Upper lobe of left lung (tissue), 6 donors: ENCODE measurements around the gene ANKRD13B. TPM values are rescaled to one million over a fixed set of nuclear protein-coding genes. Genes with fewer than 3 reads are reported as not detected.

Source experiments
- ATAC-seq, 2 donors: fragments of 200-7000 bp; cut with Tn5 transposase; one replicate each; pipeline ENCODE4 v1.9.1; 2022; ENCODE audit warnings: mild to moderate bottlenecking in 2 of 2, moderate library complexity in 2 of 2; ENCODE audit not compliant: low FRiP score in 2 of 2
- DNase-seq, 2 donors: peaks; one replicate each; pipeline ENCODE4 v3.0.0-alpha.2; 2019 to 2020
- H3K27ac ChIP-seq, 4 donors: fragments of 200-600 bp; sonication (generic); one replicate each; pipeline ENCODE4 v1.5.1; 2016 to 2019
- H3K27me3 ChIP-seq, 4 donors: fragments of 200-600 bp; sonication (generic); one replicate each; pipeline ENCODE4 v1.5.1; 2017 to 2019
- H3K36me3 ChIP-seq, 4 donors: fragments of 200-600 bp; sonication (generic); one replicate each; pipeline ENCODE4 v1.5.1; 2016 to 2019
- H3K4me1 ChIP-seq, 4 donors: fragments of 200-600 bp; sonication (generic); one replicate each; pipeline ENCODE4 v1.5.1; 2018 to 2019
- H3K4me3 ChIP-seq, 4 donors: fragments of 200-600 bp; sonication (generic); one replicate each; pipeline ENCODE4 v1.5.1; 2017 to 2019; ENCODE audit warnings: mild to moderate bottlenecking in 2 of 4, moderate library complexity in 1 of 4
- H3K9me3 ChIP-seq, 4 donors: fragments of 200-600 bp; sonication (generic); one replicate each; pipeline ENCODE4 v1.5.1; 2018 to 2019
- EP300 ChIP-seq, 4 donors: sonication (generic); formaldehyde crosslinking; IDR thresholded peaks; one replicate each; pipeline ENCODE4 v1.5.1; 2017; ENCODE audit warnings: antibody characterized with exemption in 4 of 4, control low read depth in 2 of 4
- POLR2A ChIP-seq, 4 donors: fragments of 450-650 bp; IDR thresholded peaks; one replicate each; pipeline ENCODE4 v1.5.1; 2016 to 2017; ENCODE audit warnings: antibody characterized with exemption in 4 of 4, mild to moderate bottlenecking in 2 of 4
- POLR2AphosphoS5 ChIP-seq, 2 donors: sonication (generic); formaldehyde crosslinking; IDR thresholded peaks; one replicate each; pipeline ENCODE4 v1.5.1; 2017; ENCODE audit warnings: antibody characterized with exemption in 2 of 2
- WGBS, 2 donors: methylation state at CpG; one replicate each; pipeline ENCODE4 v1.1.5; 2017 to 2018; 5-methylcytosine and 5-hydroxymethylcytosine counted together
- total RNA-seq, 6 donors: library from RNA; depleted of rRNA in 4 of 6; stranded (reverse); fragments of >200 nt in 4 of 6; gene quantifications; one replicate each; pipeline versions ENCODE4 v1.1.0 to v1.2.1, GENCODE V29; 2016 to 2021
- TF ChIP-seq, protein P1 (sequence below), 6 experiments: fragments of 450-650 bp in 4 of 6; fragments of 200-600 bp in 2 of 6; sonication (generic) in 2 of 6; IDR thresholded peaks; one replicate each; pipeline ENCODE4 v1.5.1; 2016 to 2019; ENCODE audit warnings: antibody characterized with exemption in 6 of 6
- donor health status: DM: no; HTN: no; CAD: no; lungs with moderate emphysema.
- donor health status: DM: no; HTN: yes; CAD: no; lungs with severe emphysema.

ANKRD13B gene
- total RNA-seq, 6 donors from 2014 or later: 1.5 to 24.1 (median 3.9) TPM

DNA sequence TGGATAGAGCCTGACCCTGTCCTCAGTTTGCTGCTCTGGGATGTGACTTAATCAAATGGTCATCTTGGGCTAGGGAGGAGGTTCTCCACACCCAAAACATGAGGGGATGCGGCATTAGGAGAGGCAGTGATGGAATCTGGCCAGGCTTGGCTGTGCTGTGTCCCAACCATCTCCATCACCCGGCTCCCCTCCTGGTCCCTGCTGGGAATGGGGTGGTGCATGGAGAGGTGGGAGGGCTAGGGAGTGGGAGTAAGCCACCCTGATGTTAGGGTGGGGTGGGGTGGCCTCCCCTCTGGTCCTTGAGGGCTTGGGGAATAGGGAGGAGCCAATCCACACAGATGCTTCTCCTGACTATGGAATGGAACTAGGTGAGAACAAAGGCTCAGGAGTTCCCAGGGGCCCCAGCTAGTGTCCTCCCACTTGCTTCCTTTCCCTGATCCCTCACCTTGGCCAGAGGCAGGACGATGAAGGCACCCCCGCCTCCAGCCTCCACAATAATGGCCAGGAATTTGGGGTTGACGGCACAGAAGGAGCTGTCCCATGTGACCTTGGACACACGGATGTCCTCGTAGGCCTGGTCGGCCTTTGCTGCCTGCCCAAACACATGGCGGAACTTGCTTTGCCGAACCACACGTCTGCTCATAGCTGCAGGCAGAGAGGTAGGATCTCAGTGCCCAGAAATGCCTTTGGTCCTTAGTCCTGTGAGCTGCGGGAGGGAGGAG, 28.0 kb downstream of the ANKRD13B start:
- WGBS, 2 donors: 93 to 96% methylated on average over 9 to 12 of the region's 12 CpGs
- no peaks in the 10 kb centered on the region for H3K9me3 ChIP-seq
- no peaks in the 10 kb centered on the region for H3K36me3 ChIP-seq
- peaks cover 0 to 6% (median 1%) of the 10 kb centered on the region in 4 donors for H3K27me3 ChIP-seq
- DNase-seq: no peak
- peaks cover 31 to 49% (median 43%) of the 10 kb centered on the region in 4 donors for H3K4me1 ChIP-seq
- no peak overlapping the region for H3K4me3 ChIP-seq
- TF ChIP-seq POLR2A (IDR thresholded peaks at IDR 0.05) (no peak), POLR2AphosphoS5 (IDR thresholded peaks at IDR 0.05) (no peak), EP300 (IDR thresholded peaks at IDR 0.05) (no peak)
- TF ChIP-seq, protein P1, sequence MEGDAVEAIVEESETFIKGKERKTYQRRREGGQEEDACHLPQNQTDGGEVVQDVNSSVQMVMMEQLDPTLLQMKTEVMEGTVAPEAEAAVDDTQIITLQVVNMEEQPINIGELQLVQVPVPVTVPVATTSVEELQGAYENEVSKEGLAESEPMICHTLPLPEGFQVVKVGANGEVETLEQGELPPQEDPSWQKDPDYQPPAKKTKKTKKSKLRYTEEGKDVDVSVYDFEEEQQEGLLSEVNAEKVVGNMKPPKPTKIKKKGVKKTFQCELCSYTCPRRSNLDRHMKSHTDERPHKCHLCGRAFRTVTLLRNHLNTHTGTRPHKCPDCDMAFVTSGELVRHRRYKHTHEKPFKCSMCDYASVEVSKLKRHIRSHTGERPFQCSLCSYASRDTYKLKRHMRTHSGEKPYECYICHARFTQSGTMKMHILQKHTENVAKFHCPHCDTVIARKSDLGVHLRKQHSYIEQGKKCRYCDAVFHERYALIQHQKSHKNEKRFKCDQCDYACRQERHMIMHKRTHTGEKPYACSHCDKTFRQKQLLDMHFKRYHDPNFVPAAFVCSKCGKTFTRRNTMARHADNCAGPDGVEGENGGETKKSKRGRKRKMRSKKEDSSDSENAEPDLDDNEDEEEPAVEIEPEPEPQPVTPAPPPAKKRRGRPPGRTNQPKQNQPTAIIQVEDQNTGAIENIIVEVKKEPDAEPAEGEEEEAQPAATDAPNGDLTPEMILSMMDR (IDR thresholded peaks at IDR 0.05): no peak
- ATAC-seq: no peak
- H3K27ac ChIP-seq: no peak overlapping the region

DNA sequence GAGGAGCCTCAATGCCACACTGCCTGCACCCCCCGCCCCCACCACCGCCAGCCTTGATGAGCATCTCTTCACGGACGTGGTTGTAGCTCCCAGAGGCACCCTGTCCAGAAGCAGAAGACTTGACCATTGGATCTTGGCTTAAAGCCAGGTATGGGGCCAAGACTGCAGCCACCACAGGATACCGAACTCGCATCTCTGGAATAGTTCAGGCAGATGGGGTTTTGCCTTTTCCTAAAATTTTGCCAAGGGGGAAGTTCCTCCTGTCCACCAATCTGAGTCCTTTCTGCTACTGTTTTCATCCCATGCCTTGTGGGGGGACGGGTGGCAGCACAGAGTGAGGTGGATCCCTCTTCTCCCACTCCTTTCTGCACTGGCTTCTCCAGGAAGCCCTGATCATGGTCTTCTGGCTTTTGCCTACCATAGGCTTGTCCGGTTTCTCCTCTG, 28.8 kb downstream of the ANKRD13B start:
- peak overlapping the region in 3 of 4 donors; percentile 67 to 76 (median 68) for H3K4me3 ChIP-seq
- DNase-seq (no peak), ATAC-seq (no peak)
- peak overlapping the region in 1 of 4 donors; percentile 52 for H3K27ac ChIP-seq
- WGBS, 2 donors: 46 to 78% methylated on average over 2 to 8 of the region's 8 CpGs
- peaks cover 0 to 2% (median under 1%) of the 10 kb centered on the region in 4 donors for H3K27me3 ChIP-seq
- no peaks in the 10 kb centered on the region for H3K9me3 ChIP-seq
- TF ChIP-seq POLR2A (IDR thresholded peaks at IDR 0.05) (no peak), EP300 (IDR thresholded peaks at IDR 0.05) (no peak), POLR2AphosphoS5 (IDR thresholded peaks at IDR 0.05) (no peak)
- TF ChIP-seq, protein P1 (IDR thresholded peaks at IDR 0.05): no peak
- H3K4me1 ChIP-seq: peaks cover 23 to 41% (median 35%) of the 10 kb centered on the region in 4 donors
- H3K36me3 ChIP-seq: no peaks in the 10 kb centered on the region

DNA sequence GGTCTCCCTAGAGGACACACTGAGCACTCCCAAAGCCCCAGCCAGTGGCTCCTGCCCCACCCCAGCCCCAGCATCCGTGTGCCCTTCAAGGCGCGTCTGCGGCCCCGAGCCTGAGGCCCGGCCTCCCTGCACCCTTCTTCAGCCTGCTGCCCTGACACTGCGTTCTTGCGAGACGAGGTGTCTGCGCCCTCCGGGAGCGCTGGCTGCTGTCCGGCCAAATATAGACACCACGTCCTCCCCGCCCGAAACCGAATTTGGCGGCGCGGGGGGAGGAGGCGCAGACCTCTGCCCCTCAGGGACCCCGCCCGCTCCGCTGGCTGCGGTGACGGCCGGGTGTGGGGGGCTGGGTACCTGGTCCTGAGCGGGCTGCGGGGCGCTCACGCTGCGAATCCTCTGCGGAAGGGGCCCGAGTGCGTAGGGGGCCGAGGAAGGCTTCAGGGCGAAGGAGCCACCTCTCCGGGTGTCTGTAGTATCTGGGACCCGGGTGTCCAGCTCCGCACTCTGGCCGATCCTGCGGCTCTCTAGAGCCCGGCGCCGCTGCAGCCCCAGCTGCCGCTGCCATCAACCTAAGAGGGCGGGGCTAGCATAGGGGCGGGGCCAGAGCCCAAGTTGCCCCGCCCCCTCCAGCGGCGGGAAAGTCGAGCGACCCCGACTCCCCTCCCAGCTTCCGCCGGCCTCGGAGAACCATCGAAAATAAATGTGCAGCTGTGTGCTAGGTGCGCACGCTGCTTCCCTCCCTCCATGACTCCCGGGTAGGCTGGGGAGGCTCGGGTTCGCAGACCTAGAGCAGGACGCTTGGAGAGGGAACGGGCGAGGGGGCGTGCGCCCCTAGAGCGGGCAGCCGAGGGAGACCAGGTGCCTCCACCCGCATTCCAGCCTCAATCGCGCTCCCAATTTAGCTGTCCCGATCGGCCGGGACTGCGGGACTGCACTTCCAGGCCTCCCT, 29.7 kb downstream of the ANKRD13B start, which contains the start of gene CORO6:
Gene CORO6 (minus strand): TSS at position 576 of the 946 bp plus-strand sequence. CDS start 1,491 bp downstream, outside the sequence.
- no peak for TF ChIP-seq EP300 (IDR thresholded peaks at IDR 0.05)
- TF ChIP-seq, protein P1 (IDR thresholded peaks at IDR 0.05): no peak
- peak in 1 of 2 donors; percentile 18 for TF ChIP-seq POLR2AphosphoS5 (IDR thresholded peaks at IDR 0.05)
- peak in 1 of 4 donors; percentile 43 for TF ChIP-seq POLR2A (IDR thresholded peaks at IDR 0.05)
- no peaks in the 10 kb centered on the region for H3K9me3 ChIP-seq
- H3K4me1 ChIP-seq: peaks cover 15 to 33% (median 26%) of the 10 kb centered on the region in 4 donors
- peaks cover 0 to 2% (median 0%) of the 10 kb centered on the region in 4 donors for H3K27me3 ChIP-seq
- H3K36me3 ChIP-seq: no peaks in the 10 kb centered on the region
- WGBS, 2 donors: 2 to 3% methylated on average over 14 to 58 of the region's 77 CpGs
- peak within 1 kb of the TSS; percentile 67 to 76 (median 70) for H3K4me3 ChIP-seq
- ATAC-seq (peak; percentile 63 to 83), DNase-seq (peak; percentile 45 to 92)
- H3K27ac ChIP-seq: peak within 1 kb of the TSS in 2 of 4 donors; percentile 52 to 72

DNA sequence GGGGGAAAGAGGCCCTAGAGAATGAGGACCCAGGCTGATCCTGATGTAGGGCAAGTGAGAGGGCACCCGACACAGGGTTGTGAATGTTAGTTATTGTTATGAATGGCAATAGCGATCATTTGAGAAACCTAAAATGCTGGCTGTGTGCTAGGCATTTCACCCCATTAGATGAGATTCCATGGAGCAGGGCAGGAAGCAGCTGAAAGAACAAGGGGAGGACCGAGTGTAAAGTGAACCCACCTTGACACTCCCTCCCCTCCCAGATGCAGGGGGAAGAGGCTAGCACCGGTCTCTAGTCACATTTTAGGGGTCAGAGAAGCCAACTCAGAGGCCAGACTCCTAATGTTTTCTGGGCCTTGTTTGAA, 30.3 kb downstream of the ANKRD13B start:
- WGBS, 2 donors: 53 to 64% methylated on average over 4 of the region's 4 CpGs
- peak overlapping the region in 3 of 4 donors; percentile 67 to 76 (median 68) for H3K4me3 ChIP-seq
- no peak for ATAC-seq

More for the DNA sequence above, 30.3 kb downstream of the ANKRD13B start:
- no peak for DNase-seq
- H3K36me3 ChIP-seq: no peaks in the 10 kb centered on the region
- no peaks in the 10 kb centered on the region for H3K9me3 ChIP-seq
- H3K27me3 ChIP-seq: peaks cover 0 to 2% (median 0%) of the 10 kb centered on the region in 4 donors
- H3K27ac ChIP-seq: no peak overlapping the region
- peaks cover 11 to 26% (median 20%) of the 10 kb centered on the region in 4 donors for H3K4me1 ChIP-seq
- TF ChIP-seq POLR2A (IDR thresholded peaks at IDR 0.05) (no peak), EP300 (IDR thresholded peaks at IDR 0.05) (no peak), POLR2AphosphoS5 (IDR thresholded peaks at IDR 0.05) (no peak)
- TF ChIP-seq, protein P1 (IDR thresholded peaks at IDR 0.05): no peak
